Hippocampal formation (tissue), 2 donors: ENCODE measurements around the gene OOSP1.
"Not testable (repeated sequence)": the region's sequence is repeated elsewhere in the genome, so short reads cannot be mapped to it uniquely, and the experiment has no call there.

ENCODE experiments used
- DNase-seq, 2 donors: peaks; one replicate each; lab custom pipeline; 2025; lab: John Stamatoyannopoulos, UW

The OOSP1 gene

DNA sequence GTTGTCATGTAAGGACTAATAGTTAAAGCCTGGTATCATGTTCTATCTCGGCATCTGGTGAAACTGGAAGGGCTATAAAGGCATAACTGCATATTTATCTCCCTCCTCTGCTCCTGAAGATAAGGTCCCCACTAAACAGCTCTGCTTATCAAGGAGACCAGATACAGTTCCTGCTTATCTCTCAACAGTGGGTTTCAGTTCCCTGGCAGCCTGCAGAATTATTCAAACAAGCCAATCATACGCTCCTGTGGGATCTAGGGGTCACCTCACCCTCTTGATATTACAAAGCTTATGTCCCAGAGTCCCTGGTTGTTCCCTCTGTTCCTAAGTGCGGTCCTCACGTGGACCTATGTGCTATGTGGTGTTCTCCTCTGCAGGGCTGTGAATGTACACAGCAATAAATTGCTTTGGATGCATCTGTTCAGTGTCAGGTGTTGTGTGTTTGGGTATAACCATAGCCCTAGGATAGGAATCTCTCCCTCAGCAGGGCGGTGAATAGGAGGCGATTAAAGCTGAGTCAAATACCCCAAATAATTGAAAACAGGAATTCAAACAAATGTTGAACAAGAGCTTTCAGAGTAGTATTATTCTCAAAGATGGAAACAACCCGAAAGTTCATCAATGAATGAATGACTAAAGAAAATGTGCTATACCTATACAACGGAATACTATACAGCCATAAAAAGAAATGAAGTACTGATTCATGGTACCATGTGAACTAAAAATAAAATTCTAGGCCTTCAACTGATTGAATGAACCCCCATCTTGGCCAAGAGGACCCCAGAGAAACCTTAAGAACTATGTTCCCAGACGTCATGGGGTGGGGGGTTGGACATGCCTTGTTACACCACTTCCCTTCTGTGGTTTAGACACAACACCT lies 22.5 kb downstream of the OOSP1 start:
- DNase-seq: no peak

DNA sequence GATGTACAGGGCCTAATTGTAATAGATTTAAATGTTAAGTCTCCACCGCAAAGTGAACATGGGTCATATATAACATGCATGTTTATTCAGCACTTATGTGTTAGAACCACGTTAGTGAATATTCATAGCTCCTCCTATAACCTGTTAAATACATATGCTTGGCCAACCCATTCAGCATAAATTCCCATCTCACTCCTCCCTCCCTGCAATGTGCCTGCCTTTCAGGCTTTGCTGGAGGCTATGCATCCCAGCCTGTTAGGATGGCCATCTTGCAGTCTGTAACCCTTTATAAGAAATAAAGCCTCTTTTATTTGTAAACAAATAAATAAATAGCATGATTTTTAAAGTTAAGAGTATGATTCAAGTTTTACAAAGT lies 23.9 kb downstream of the OOSP1 start:
- no peak for DNase-seq

DNA sequence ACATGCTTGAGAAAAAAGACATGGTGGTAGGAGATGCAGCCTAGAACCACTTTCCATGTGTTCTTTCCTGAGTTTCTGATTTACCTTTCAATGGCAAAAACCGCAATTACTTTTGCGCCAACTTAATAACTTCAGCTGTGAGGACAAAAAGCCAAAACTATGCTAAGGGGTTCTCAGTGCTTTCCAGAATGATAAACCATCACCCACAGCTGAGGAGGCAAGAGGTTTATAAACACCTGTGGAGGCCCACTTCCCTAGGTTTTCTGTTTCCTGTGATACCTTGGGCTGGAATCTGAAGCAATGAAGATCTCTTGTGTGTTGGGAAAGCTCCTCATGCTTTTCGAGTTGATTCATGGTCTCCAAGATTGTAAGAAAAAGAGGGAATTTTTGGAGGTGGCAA lies 25.5 kb downstream of the OOSP1 start, which contains the start of gene OOSP4A:
Gene OOSP4A (plus strand): TSS at position 301 of the 400 bp plus-strand sequence. CDS start 0 bp downstream, at position 301.
- DNase-seq: no peak

DNA sequence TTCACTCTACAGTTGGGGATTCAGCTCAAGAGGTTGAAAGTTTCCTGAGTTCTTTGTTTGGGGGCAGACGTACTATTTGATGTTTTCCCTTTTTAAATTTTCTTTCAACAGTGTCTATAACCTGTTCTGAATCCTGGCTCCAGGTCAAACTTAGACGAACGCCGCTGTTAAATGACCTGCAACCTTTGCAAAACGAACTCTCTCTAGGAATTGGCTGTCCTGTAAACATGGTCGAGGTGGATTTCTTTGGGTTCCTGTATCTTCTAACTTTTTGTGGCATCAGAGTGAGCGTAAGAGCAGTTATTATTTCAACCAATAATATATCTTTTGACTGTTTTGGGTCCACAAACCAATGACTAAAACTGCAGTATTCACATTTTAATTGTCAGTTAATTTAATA lies 27.2 kb downstream of the OOSP1 start:
- no peak for DNase-seq

DNA sequence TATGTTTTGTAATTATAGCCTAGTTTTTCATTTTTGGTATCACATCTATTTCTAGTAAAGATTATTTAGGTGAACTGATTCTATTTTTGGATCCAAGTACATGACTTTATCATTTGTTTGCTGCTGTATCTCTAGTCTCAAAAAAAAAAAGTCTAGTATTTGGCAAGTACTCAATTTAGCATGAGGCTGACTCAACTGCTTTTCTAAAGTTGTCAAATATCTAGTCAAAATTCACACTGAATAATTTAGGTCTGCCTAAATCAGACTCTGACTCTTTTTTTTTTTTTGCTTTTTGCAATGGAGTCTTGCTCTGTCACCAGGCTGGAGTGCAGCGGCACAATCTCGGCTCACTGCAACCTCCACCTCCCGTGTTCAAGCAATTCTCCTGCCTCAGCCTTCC lies 28.0 kb downstream of the OOSP1 start:
- DNase-seq: no peak

DNA sequence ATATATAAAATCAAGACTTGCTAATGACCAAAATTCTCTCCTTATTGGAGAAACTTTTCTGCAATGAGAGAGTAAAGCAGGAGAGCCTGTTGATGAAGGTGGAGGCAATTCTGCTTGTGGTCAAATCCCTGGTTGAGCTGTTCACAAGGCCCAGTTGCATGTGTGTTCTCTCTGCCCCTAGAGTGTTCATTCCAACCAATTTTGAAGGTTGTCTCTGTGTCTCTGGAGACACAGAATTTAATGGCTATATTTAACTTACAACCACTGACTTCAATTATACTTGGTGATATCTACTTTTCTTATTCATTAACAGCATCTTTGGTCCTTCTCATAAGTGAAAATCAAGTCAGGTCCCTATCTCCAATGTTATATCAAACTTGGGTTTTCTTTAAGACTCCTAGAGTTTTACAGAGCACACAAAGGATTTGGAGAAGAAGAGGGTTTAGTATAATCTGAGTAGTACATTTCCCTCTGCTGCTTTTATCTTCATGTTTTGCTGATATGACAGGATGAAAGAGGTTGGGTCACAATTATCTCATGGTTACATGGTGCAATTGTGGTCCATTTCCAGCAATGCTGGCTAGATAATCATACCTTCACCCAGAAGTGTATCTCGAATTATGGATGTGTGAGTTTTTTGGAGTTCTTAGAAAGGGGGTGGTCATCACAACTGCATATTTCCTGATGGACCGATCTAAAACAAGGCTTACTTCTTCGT lies 29.6 kb downstream of the OOSP1 start:
- DNase-seq: no peak

DNA sequence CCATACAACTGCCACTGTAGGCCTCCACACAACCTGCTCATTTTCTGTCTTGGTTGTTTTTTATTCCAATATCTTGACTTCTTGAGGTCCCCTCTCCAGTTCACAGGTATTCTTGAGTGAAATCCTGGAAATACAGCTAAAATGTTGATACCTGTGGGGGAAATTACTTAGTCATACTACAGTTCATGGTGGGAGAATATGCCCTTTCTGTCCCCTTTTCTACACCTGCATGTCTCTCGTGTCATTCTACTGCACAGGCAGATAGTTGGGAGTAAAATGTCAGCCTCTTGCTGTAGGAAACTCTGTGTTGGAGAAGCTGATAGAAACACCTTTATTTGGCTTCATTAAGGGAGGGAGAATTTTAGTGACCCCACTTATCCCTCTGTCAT lies 30.2 kb downstream of the OOSP1 start:
- no peak for DNase-seq

DNA sequence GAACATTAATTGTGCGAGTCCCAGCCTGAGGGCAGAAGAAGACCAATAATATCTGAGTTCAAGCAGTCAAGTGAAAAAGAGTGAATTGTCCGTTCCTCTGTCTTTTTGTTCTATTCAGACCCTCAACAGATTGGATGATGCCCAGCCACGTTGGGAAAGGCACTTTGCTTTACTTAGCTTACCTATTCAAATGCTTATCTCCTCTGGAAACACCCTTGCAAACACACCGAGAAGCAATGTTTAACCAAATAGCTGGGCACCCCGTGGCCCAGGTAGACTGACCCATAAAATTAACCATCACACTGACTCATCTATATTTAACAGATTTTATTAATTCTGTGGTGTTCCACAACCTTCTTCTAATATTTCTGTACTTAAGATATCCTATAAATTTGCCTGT lies 34.9 kb downstream of the OOSP1 start:
- DNase-seq: no peak

DNA sequence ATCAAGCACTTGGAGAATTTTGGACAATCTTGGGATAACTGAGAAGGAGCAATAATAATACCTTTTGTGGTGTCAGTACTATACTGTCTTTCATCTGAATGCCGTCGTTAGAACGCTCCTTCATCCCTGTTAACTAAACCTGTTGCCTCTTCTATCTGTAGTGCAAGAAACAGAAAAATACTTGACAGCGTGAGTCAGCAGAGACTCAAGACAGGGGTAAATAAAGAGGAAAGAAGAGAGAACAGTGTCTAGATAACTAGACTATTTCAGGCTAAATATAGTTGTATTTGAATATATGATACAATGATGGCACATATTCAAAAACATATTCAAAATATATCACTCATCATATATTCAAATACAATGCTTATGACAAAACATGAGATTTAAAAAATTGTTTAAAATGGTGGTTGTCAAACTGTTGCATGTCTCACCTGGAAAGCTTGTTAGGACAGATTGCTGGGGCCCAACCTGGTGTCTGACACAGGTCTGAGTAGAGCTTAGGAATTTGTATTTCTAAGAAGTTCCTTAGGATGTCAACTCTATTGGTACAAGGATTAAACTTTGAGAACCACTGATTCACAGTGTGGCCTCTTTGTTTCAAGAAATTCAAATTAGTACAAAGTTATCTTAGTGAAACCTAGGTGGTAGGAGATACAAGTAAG lies 43.0 kb downstream of the OOSP1 start:
- DNase-seq: no peak

DNA sequence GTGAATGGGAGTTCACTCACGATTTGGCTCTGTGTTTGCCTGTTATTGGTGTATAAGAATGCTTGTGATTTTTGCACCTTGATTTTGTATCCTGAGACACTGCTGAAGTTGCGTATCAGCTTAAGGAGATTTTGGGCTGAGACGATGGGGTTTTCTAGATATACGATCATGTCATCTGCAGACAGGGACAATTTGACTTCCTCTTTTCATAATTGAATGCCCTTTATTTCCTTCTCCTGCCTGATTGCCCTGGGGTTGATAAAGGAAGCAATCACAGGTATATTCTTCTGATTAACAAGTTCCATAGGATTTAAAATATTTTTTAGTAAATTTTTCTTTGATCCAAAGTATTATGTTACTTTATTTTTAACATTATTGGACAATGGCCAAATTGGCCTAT lies 43.8 kb downstream of the OOSP1 start:
- DNase-seq: not testable (repeated sequence)

DNA sequence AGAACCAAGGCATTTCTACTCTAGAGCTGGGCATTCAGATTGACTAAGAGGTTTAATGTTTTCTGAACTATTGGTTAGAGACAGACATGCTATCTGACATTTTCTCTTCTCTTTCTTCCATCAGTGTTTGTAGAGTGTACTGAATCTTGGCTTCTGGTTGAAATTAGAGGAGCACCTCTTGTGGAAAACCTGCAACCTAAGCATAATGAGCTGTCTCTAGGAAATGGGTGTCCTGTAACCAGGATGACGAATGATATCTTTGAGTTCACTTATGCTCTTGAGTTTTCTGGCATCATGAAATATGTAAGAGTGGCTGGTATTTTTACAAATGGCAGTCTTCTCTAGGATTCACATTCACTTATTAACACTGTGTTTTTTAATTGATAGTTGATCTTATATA lies 45.0 kb downstream of the OOSP1 start:
- DNase-seq: no peak

DNA sequence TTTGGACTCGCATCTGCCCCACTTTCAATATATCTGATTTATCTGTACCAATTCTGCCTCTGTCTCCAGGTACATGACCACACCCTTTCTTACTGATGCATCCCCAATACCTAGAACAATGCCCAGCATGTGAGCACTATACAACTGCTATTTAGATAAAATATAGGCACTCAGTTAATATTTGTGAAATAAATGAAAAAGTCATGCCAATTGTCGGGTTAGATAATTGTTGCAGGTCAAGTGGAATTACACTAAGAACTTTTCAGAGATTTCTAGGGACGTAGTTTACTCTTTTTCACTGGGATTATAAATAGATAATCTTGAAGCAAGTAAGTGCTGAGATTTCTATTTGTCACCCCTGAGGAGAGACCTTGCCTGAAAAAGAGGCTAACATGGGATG lies 46.1 kb downstream of the OOSP1 start:
- DNase-seq: no peak

DNA sequence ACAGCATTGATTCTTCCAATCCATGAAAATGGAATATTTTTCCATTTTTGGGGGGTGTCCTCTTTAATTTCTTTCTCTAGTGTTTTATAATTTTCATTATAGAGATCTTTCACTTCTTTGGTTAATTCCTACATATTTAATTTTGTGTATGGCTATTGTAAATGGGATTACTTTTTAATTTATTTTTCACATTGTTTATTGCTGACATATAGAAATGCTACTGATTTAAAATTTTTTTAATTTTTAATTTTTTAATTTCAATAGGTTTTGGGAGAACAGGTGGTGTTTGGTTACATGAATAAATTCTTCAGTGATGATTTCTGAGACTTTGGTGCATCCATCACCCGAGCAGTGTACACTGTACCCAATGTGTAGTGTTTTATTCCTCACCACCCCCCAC lies 52.2 kb downstream of the OOSP1 start:
- DNase-seq: no peak

DNA sequence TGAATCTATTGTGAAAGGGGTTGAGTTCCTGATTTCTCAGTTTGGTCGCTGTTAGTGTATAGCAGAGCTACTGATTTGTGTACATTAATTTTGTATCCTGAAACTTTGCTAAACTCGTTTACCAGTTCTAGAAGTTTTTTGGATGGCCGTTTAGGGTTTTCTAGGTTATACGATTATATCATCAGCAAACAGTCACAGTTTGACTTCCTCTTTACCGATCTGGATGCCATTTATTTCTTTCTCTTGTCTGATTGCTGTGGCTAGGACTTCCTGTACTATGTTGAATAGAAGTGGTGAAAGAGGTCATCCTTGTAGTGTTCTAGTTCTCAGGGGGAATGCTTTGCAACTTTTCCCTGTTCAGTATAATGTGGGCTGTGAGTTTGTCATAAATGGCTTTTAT lies 54.2 kb downstream of the OOSP1 start:
- no peak for DNase-seq

DNA sequence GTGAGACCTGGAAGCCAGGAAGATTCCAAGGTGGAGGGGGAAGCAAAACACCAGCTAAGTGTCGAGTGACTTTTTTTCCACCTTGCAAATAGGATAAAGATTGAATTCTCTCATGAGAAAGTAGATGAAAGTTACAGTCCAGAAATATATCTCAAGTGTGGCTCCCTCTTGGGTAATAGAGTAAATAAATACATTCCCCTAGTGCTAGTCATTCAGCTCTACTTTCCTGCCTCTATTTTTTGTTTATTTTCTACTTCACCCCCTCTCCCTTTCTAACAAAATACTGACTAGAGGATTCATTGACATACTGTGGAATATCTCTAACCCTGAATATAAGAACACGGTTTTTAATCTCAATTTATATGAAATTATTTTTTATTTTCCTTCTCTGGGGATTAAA lies 59.6 kb downstream of the OOSP1 start:
- no peak for DNase-seq

DNA sequence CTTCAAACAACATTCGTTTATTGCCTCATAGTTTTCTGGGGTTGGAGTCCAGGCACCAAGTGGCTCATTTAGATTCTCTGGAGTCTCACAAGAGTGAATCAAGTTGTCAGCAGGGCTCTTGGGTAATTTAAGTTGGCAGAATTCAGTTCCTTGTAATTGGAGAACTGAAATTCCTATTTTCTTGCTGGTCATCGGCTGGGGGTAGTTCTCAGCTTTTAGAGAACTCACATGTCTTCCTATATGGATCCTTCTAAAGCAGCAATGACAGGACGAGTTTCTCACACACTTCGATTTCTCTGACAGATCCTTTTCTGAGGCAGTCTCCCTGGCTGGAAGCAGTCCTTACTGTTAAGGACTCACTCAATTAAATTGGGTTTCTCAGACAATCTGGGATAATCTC lies 61.5 kb downstream of the OOSP1 start:
- DNase-seq: no peak

DNA sequence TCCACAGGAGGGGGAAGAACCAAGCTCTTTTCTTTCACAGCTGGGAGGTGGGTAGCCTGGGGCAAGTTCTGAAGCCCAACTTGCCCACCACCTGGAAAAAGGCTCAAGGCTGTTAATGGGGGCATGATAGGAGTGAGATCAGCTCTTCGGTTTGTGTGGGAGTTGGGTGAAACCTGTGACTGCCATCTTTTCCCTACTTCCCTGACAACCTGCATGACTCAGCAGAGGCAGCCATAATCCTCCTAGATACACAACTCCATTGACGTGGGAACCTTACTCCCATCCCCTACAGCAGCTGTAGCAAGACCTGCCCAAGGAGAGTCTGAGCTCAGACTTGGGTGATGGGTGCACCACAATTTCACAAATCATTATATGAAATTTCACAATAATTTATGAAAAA lies 65.5 kb downstream of the OOSP1 start:
- DNase-seq: no peak

DNA sequence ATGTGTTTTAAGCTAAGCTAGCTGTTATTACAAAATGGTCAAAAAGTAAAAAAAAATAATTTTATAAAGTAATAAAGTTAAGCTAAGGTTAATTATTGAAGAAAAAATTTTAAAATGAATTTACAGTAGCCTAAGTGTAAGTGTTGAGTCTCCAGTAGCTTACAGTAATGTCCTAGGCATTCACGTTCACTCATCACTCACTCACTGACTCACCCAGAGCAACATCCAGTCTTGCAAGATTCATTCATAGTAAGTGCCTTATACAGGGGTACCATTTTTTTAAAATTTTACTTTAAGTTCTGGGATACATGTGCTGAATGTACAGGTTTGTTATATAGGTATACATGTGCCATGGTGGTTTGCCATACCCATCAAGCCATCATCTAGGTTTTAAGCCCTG lies 67.1 kb downstream of the OOSP1 start:
- DNase-seq: no peak
